NCI-H2029 (cell line): ENCODE results near the gene HDDC3.

Experiments
- DNase-seq: peaks from one replicate; lab custom pipeline; 2025; lab: John Stamatoyannopoulos, UW

The HDDC3 gene

DNA sequence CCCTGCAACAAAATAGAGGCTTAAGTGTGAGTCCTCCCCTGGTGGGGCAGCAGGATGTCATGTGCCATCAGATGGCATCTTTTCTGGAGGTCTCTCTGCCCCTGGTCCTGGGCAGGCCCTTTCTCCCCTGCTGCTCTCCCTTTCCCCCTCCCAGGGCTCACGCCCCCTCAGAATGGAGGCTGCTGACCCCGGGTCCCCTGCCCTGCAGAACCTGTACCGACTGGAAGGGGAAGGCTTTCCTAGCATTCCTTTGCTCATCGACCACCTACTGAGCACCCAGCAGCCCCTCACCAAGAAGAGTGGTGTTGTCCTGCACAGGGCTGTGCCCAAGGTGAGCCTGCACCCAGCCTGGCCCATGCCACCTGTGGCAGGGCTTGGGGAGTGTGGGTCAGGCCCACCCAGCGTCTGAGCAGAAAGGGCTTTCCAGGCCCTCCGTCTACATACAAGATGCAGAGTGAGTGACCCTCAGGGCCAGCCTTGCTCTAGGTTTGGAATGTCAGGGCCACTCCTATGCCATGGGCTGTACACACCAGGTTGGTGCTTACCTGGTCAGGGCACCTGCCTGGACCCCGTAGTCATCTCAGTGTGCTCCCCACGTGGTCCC is 40.9 kb downstream of the HDDC3 start:
- no peak for DNase-seq

DNA sequence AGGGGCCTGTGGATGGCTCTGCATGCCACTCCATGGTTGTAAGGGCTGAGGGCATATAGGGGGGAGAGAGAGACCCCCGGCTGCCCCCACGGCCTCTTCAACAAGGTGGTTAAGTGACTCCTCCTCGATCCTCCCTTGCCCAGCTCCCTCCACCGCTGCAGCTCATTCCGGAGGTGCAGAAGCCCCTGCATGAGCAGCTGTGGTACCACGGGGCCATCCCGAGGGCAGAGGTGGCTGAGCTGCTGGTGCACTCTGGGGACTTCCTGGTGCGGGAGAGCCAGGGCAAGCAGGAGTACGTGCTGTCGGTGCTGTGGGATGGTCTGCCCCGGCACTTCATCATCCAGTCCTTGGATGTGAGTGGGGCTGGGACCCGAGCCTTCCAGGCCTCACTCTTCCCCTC is 41.5 kb downstream of the HDDC3 start:
- no peak for DNase-seq

DNA sequence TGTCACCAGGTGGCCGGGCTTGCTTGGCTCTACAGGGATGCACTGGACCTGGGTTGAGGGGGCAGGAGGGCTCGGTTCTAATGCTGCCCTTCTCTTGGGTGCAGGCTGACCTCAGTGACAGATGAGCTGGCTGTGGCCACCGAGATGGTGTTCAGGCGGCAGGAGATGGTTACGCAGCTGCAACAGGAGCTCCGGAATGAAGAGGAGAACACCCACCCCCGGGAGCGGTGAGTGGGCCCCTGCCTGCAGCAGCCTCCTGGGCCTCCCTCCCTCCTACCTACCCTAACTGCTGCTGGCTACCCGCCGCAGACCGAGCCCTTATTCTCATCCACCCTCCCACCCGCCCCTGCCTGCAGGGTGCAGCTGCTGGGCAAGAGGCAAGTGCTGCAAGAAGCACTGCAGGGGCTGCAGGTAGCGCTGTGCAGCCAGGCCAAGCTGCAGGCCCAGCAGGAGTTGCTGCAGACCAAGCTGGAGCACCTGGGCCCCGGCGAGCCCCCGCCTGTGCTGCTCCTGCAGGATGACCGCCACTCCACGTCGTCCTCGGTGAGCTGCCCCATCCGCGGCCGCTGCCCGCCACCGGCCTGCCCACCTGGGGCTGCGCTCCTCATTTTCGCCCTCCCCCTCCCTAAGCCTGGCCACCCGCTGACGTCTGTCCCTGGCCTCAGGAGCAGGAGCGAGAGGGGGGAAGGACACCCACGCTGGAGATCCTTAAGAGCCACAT is 42.5 kb downstream of the HDDC3 start:
- no peak for DNase-seq

DNA sequence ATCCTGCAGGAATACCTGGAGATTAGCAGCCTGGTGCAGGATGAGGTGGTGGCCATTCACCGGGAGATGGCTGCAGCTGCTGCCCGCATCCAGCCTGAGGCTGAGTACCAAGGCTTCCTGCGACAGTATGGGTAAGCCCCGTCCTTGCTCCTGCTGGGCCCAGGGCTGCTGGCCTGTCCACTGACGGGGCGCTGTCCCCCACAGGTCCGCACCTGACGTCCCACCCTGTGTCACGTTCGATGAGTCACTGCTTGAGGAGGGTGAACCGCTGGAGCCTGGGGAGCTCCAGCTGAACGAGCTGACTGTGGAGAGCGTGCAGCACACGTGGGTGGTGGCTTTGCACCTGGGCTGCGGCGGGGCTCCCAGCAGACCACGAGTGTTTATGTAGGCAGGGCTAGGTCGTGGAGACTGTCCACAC is 43.0 kb downstream of the HDDC3 start:
- no peak for DNase-seq

DNA sequence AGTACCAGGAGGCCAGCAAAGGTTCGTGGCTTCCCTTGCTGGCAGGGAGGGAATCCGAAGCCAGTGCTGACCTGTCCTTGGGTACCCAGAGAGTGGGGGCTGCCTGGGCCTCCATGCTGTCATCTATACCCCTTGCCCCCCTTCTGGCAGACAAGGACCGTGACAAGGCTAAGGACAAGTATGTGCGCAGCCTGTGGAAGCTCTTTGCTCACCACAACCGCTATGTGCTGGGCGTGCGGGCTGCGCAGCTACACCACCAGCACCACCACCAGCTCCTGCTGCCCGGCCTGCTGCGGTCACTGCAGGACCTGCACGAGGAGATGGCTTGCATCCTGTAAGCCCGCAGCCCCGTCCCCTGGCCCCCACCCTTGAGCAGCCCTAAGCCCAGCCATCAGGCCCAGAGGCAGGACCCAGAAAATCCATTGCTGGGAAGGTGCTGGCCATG is 45.3 kb downstream of the HDDC3 start:
- no peak for DNase-seq

DNA sequence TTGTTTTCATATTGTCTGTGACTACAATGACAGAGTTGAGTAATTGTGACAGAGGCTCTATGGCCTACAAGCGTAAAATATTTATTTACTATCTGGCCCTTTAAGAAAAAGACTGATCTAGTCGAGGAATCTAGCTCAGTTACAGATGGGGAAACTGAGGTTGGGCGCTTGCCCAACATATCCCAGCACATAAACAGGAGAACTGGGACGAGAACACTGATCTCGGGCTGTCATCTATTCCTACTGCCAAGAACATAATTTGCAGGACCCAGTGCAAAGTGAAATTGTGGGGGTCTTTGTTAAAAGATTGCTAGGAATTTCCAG is 46.1 kb downstream of the HDDC3 start:
- no peak for DNase-seq

DNA sequence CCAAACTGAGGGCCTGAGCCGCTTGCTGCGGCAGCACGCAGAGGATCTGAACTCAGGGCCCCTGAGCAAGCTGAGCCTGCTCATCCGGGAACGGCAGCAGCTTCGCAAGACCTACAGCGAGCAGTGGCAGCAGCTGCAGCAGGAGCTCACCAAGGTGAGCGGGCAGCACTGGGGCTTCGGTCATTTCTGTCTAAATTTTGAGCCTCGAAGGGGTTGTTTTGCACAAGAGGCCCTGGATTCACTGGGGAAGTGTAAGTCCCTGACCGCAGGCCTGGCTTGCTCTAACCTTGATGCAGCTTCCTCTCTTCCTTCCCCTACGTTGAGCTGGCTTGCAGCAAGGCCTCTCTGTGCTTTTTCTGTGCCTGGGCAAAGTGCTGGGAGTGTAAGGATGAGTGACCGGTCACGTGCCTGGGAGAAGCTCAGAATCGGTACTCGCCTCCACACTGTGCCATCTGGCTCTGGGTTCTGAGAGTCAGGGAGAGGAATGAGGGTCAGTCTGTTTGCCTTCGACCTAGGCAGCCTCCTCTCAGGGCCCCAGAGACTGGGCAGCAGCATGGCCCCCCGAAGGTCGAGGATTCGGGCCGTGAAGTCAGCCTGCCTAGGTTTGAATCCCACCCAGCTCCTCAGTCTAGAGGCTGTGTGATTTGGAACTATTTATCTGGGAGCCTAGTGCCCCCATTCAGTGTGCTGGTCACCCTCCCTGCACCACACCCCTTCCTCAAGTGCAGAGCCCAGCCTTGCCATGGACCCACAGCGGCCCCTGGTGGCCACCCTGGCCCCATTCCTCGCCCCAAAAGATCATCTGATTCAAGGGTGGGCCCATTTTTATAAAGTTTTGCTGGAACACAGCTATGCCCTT is 46.7 kb downstream of the HDDC3 start:
- DNase-seq = no peak

DNA sequence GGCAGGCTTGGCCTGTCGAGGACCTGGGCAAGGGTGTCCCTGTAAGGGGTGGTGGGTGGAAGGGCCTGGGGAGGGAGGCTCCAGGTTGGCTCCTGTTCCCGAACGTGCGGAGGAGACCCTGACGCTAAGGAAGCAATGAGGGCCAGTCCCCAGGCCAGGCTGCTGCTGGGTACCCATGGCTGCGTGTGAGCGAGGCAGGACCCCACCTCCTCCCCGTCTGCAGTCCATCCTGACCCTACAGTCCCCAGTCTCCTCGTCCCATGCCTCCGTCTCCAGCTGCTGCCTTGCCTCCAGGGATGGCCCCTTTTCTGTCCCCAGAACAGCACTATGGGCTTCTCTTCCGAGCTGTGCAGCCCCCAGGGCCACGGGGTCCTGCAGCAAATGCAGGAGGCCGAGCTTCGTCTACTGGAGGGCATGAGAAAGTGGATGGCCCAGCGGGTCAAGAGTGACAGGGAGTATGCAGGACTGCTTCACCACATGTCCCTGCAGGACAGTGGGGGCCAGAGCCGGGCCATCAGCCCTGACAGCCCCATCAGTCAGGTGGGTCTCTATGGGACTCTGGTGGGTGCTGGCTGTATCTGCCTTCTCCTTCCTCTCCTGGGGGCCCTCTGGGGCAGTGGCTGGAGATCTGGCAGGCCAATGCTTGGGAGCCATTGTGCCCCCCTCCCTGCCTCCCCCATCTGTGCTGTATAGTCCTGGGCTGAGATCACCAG is 47.5 kb downstream of the HDDC3 start:
- DNase-seq = no peak

DNA sequence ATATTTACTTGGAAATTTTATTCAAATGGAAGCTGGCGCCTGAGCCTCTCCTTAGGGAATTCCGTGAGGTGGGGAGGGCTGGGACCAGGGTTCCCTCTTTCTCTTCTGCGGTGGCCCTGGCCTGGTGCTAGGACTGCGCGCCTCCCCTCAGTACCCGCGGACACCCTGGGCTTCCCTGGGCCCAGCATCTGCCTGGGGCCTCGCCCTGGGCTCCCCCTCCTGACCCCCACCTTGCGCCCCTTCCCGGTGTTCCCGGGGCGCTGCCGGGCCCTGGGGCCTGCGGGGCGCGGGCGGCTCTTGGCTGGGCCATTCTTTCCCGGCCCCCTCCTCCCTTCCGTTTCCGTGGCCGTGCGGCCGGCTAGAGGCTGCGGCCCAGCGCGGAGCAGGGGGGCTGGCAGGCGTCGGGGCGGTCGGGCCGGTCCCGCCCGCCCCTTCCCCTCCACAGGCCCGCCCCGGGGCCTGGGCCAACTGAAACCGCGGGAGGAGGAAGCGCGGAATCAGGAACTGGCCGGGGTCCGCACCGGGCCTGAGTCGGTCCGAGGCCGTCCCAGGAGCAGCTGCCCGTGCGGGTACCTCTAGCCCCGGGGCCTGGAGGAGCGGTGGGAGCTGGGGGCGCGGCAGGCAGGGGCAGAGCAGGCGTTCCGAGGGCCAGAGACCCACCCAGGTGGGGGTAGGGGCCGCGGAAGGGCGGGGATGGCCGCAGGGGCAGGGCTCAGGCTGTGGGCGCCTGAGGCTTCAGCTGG is 48.2 kb downstream of the HDDC3 start, which contains the start of gene FES:
TSS of gene FES (plus strand) at position 529 of the 743 bp plus-strand sequence. CDS start 542 bp downstream, outside the sequence.
- DNase-seq = no peak

DNA sequence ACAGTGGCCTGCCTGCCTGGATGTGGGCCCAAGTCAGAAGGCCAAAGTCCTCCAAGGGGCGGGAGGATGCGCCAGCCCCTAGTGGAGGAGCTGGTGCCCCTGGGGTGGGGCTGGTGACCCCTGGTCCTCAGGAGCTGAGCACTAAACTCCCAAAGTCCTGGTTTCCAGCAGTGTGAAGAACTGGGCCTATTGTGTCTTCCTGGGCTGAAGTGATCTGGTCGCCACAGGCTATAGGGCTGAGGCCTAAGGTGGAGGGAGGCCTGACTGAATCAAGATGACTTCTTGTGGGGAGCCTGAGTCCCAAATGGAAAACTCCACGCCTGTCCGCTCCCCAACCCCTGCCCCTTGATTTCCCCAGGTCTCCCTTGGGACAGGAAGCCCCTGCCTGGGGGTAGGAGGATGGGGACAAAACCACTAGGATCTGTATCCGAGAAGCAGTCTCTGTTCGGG is 48.8 kb downstream of the HDDC3 start:
- DNase-seq = no peak

DNA sequence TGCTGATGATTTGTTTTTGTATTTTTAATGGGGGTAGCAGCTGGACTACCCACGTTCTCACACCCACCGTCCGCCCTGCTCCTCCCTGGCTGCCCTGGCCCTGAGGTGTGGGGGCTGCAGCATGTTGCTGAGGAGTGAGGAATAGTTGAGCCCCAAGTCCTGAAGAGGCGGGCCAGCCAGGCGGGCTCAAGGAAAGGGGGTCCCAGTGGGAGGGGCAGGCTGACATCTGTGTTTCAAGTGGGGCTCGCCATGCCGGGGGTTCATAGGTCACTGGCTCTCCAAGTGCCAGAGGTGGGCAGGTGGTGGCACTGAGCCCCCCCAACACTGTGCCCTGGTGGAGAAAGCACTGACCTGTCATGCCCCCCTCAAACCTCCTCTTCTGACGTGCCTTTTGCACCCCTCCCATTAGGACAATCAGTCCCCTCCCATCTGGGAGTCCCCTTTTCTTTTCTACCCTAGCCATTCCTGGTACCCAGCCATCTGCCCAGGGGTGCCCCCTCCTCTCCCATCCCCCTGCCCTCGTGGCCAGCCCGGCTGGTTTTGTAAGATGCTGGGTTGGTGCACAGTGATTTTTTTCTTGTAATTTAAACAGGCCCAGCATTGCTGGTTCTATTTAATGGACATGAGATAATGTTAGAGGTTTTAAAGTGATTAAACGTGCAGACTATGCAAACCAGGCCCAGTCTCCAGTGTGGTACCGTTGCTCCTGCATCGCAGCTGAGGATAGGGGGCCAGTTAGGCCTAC is 49.4 kb downstream of the HDDC3 start:
- no peak for DNase-seq

DNA sequence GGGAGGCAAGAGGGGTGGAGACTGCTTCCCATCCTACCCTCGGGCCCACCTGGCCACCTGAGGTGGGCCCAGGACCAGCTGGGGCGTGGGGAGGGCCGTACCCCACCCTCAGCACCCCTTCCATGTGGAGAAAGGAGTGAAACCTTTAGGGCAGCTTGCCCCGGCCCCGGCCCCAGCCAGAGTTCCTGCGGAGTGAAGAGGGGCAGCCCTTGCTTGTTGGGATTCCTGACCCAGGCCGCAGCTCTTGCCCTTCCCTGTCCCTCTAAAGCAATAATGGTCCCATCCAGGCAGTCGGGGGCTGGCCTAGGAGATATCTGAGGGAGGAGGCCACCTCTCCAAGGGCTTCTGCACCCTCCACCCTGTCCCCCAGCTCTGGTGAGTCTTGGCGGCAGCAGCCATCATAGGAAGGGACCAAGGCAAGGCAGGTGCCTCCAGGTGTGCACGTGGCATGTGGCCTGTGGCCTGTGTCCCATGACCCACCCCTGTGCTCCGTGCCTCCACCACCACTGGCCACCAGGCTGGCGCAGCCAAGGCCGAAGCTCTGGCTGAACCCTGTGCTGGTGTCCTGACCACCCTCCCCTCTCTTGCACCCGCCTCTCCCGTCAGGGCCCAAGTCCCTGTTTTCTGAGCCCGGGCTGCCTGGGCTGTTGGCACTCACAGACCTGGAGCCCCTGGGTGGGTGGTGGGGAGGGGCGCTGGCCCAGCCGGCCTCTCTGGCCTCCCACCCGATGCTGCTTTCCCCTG is 50.2 kb downstream of the HDDC3 start:
- no peak for DNase-seq

DNA sequence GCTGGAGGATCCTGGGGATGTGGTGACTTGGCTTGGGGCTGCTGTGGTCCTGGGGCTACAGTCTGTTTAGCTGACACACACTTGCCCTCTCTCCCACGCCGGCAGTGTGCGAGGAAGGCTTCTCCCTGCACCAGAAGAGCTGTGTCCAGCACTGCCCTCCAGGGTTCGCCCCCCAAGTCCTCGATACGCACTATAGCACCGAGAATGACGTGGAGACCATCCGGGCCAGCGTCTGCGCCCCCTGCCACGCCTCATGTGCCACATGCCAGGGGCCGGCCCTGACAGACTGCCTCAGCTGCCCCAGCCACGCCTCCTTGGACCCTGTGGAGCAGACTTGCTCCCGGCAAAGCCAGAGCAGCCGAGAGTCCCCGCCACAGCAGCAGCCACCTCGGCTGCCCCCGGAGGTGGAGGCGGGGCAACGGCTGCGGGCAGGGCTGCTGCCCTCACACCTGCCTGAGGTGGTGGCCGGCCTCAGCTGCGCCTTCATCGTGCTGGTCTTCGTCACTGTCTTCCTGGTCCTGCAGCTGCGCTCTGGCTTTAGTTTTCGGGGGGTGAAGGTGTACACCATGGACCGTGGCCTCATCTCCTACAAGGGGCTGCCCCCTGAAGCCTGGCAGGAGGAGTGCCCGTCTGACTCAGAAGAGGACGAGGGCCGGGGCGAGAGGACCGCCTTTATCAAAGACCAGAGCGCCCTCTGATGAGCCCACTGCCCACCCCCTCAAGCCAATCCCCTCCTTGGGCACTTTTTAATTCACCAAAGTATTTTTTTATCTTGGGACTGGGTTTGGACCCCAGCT is 51.0 kb downstream of the HDDC3 start:
- DNase-seq = no peak

DNA sequence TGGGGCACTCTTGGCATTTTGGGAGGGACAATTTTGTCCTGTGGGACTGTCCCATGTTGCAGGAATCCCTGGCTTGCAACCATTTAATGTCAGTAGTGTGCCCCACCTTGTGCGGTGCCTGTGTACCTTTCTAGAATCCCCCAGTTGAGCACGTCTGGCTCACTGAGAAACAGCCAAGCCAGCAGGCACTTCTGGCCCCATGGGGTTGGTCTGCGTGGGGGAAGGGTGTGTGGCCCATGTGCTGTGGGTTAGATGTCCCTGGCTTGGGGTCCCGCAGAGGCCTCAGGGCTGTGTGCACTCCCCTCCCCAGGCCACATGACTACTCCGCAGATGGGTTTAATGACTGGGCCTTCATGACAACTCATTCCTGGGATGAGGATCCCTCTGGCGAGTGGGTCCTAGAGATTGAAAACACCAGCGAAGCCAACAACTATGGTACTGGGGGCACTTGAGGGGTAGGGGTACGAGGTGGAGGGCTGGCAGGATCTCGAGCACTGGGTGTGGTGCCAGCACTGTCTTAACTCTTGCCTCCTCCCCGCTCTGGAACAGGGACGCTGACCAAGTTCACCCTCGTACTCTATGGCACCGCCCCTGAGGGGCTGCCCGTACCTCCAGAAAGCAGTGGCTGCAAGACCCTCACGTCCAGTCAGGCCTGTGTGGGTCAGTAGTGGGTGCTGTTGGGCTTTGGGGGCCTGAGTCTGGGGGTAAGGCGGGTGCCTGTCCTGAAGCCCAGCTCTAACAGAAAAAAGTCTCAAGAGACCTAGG is 51.8 kb downstream of the HDDC3 start:
- DNase-seq = no peak
